ENCODE measurements around the gene GDPD4.

DNA sequence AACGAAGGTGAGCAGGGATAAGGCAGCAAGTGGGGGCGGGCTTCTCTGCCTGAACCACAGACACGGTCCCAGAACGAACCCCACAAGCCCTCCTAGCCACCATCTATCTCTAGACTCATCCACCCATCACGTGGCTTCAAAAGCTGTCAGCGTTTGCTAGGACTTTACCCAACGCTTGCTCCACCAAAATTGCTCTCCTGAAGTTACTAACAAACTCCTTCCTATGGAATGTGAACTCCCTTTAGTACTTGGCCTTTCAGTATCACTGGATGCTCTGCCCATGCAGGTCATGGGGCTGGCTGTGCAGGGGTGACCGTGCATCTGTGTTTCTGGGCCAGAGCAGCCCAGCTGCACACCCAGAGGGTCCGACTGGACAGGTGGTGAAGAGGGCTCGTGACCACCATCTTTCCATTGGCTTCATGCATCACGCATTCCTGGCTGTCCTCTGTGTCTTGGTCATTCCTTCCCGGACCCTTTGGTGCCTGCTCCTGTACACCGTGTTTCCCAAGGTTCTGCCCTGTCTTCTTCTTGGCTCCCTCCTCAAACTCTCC, 88.4 kb downstream of the GDPD4 start:
- TF ChIP-seq CTCF (IDR thresholded peaks at IDR 0.05; ENCODE audit: low read depth, low read length, missing input control) (no peak), JUND (IDR thresholded peaks at IDR 0.05) (no peak), TAF1 (conservative IDR thresholded peaks at IDR 0.05) (no peak), FOXA1 (IDR thresholded peaks at IDR 0.05) (no peak), SP1 (IDR thresholded peaks at IDR 0.05) (no peak), RAD21 (IDR thresholded peaks at IDR 0.05) (no peak)
- TF ChIP-seq, protein P1, sequence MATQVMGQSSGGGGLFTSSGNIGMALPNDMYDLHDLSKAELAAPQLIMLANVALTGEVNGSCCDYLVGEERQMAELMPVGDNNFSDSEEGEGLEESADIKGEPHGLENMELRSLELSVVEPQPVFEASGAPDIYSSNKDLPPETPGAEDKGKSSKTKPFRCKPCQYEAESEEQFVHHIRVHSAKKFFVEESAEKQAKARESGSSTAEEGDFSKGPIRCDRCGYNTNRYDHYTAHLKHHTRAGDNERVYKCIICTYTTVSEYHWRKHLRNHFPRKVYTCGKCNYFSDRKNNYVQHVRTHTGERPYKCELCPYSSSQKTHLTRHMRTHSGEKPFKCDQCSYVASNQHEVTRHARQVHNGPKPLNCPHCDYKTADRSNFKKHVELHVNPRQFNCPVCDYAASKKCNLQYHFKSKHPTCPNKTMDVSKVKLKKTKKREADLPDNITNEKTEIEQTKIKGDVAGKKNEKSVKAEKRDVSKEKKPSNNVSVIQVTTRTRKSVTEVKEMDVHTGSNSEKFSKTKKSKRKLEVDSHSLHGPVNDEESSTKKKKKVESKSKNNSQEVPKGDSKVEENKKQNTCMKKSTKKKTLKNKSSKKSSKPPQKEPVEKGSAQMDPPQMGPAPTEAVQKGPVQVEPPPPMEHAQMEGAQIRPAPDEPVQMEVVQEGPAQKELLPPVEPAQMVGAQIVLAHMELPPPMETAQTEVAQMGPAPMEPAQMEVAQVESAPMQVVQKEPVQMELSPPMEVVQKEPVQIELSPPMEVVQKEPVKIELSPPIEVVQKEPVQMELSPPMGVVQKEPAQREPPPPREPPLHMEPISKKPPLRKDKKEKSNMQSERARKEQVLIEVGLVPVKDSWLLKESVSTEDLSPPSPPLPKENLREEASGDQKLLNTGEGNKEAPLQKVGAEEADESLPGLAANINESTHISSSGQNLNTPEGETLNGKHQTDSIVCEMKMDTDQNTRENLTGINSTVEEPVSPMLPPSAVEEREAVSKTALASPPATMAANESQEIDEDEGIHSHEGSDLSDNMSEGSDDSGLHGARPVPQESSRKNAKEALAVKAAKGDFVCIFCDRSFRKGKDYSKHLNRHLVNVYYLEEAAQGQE (IDR thresholded peaks at IDR 0.05) = no peak
- TF ChIP-seq, protein P2, sequence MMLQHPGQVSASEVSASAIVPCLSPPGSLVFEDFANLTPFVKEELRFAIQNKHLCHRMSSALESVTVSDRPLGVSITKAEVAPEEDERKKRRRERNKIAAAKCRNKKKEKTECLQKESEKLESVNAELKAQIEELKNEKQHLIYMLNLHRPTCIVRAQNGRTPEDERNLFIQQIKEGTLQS (IDR thresholded peaks at IDR 0.05) = no peak
- TF ChIP-seq, protein P3, sequence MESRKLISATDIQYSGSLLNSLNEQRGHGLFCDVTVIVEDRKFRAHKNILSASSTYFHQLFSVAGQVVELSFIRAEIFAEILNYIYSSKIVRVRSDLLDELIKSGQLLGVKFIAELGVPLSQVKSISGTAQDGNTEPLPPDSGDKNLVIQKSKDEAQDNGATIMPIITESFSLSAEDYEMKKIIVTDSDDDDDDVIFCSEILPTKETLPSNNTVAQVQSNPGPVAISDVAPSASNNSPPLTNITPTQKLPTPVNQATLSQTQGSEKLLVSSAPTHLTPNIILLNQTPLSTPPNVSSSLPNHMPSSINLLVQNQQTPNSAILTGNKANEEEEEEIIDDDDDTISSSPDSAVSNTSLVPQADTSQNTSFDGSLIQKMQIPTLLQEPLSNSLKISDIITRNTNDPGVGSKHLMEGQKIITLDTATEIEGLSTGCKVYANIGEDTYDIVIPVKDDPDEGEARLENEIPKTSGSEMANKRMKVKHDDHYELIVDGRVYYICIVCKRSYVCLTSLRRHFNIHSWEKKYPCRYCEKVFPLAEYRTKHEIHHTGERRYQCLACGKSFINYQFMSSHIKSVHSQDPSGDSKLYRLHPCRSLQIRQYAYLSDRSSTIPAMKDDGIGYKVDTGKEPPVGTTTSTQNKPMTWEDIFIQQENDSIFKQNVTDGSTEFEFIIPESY (IDR thresholded peaks at IDR 0.05) = no peak

Measured in liver (tissue), 3 donors.